Measurements from ENCODE around the gene TK2.

- no peak for TF ChIP-seq CTCF (IDR thresholded peaks at IDR 0.05)
- TF ChIP-seq POLR2A (IDR thresholded peaks at IDR 0.05) = no peak
These were observed 25.1 kb upstream of the TK2 start for GRCh38 chr16:66575060-66575459.

Data from transverse colon (tissue), 3 donors.